Measurements from ENCODE around the gene EPHB4. TPM values are rescaled to one million over a fixed set of nuclear protein-coding genes. Genes with fewer than 3 reads are reported as not detected.

Gene EPHB4
- total RNA-seq, 1 experiment from 2014 or later, result 135 TPM

DNA sequence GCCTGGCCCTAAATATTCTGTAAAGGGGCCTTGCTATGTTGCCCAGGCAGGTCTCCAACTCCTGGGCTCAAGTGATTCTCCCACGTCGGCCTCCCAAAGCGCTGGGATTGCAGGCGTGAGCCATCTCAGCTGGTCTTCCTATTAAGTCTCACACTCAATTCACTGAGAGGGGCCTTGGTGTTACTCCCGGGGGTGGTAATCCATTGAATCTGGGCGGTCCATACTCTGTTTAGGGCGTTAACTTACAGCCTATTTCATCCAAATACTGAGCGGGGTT is 46.9 kb upstream of the EPHB4 start:
- Histone ChIP-seq H3K27me3 (ENCODE audit: insufficient read depth, low read length) (no peaks in the 10 kb centered on the region), H3T11ph (ENCODE audit: low read length) (no peak overlapping the region), H3K23me2 (ENCODE audit: insufficient read length, low read depth, low read length, poor library complexity, severe bottlenecking) (peaks cover 5% of the 10 kb centered on the region), H2BK120ac (ENCODE audit: low read depth, low read length, poor library complexity, severe bottlenecking) (no peak overlapping the region), H2AFZ (ENCODE audit: low read length) (no peak overlapping the region), H3K4me1 (ENCODE audit: insufficient read depth, low read length) (no peaks in the 10 kb centered on the region; the same call in 1 of the 2 replicates), H3K23ac (ENCODE audit: insufficient read length, low read depth, low read length) (no peak overlapping the region), H4K20me1 (ENCODE audit: control insufficient read depth, insufficient read depth, insufficient read length) (no peaks in the 10 kb centered on the region), H3K4ac (ENCODE audit: low read depth, low read length) (no peak overlapping the region; the same call in 1 of the 2 replicates), H2AK5ac (ENCODE audit: insufficient read length, low read length) (no peak overlapping the region), H4K8ac (replicated peaks; ENCODE audit: insufficient read length, low read depth, low read length) (no peak overlapping the region), H3K9ac (ENCODE audit: extremely low read depth, insufficient read length, low read length) (peak overlapping the region; percentile 90), H2BK12ac (ENCODE audit: insufficient read length, low read depth, low read length) (no peak overlapping the region), H3K27ac (ENCODE audit: insufficient read length, low read depth, low read length) (peak overlapping the region; percentile 73), H3K18ac (ENCODE audit: insufficient read length, low read depth, low read length) (peak overlapping the region; percentile 95), H3K4me2 (ENCODE audit: insufficient read depth, insufficient read length, low read length) (peak overlapping the region; percentile 60), H4K5ac (ENCODE audit: insufficient read length, low read depth, low read length) (peak overlapping the region; percentile 15), H3K79me1 (ENCODE audit: insufficient read depth, low read depth, low read length, poor library complexity, severe bottlenecking) (no peaks in the 10 kb centered on the region), H2BK5ac (ENCODE audit: insufficient read length, low read length) (no peak overlapping the region), H4K91ac (ENCODE audit: insufficient read length, low read depth, low read length) (no peak overlapping the region), H2BK20ac (ENCODE audit: low read depth, low read length, poor library complexity, severe bottlenecking) (no peak overlapping the region), H3K56ac (ENCODE audit: insufficient read length, low read depth, low read length) (no peak overlapping the region), H2BK15ac (ENCODE audit: low read depth, low read length) (no peak overlapping the region), H3K79me2 (ENCODE audit: insufficient read depth, low read length) (peaks cover 29% of the 10 kb centered on the region; the same call in 1 of the 2 replicates), H3K9me3 (ENCODE audit: control insufficient read depth, low read depth, low read length) (no peaks in the 10 kb centered on the region), H3K14ac (ENCODE audit: insufficient read depth, low read length) (peak overlapping the region; percentile 89; the same call in 1 of the 2 replicates)
- TF ChIP-seq, protein P1, sequence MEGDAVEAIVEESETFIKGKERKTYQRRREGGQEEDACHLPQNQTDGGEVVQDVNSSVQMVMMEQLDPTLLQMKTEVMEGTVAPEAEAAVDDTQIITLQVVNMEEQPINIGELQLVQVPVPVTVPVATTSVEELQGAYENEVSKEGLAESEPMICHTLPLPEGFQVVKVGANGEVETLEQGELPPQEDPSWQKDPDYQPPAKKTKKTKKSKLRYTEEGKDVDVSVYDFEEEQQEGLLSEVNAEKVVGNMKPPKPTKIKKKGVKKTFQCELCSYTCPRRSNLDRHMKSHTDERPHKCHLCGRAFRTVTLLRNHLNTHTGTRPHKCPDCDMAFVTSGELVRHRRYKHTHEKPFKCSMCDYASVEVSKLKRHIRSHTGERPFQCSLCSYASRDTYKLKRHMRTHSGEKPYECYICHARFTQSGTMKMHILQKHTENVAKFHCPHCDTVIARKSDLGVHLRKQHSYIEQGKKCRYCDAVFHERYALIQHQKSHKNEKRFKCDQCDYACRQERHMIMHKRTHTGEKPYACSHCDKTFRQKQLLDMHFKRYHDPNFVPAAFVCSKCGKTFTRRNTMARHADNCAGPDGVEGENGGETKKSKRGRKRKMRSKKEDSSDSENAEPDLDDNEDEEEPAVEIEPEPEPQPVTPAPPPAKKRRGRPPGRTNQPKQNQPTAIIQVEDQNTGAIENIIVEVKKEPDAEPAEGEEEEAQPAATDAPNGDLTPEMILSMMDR (conservative IDR thresholded peaks at IDR 0.05), result no peak
- no peaks in the 10 kb centered on the region for H3K9me3 Mint-ChIP-seq
- peak overlapping the region; percentile 99 for H3K4me3 Mint-ChIP-seq
- H3K36me3 Mint-ChIP-seq (ENCODE audit: insufficient read depth in 1 of 3, low read depth in 3 of 3), result peaks cover 53 to 87% (median 85%) of the 10 kb centered on the region in 3 experiments
- peaks cover 21 to 22% of the 10 kb centered on the region in 2 experiments for H3K4me1 Mint-ChIP-seq
- no peak for DNase-seq
- no peaks in the 10 kb centered on the region for H3K27me3 Mint-ChIP-seq (ENCODE audit: low read depth)
- WGBS (ENCODE audit: extremely low coverage, insufficient read length, low lambda C conversion rate), result no CpG with 5 or more reads among the region's 8 CpGs
- peak overlapping the region; percentile 99 to 100 (median 99) for H3K27ac Mint-ChIP-seq
